NCI-H2196 treated with DMSO at 0.1 percent for 48 hours (cell line): Measurements from ENCODE around the gene SERPINA4.

Source experiments
- DNase-seq: peaks from one replicate; lab custom pipeline; 2025; ENCODE audit not compliant: unreplicated experiment; lab: John Stamatoyannopoulos, UW

Gene SERPINA4

DNA sequence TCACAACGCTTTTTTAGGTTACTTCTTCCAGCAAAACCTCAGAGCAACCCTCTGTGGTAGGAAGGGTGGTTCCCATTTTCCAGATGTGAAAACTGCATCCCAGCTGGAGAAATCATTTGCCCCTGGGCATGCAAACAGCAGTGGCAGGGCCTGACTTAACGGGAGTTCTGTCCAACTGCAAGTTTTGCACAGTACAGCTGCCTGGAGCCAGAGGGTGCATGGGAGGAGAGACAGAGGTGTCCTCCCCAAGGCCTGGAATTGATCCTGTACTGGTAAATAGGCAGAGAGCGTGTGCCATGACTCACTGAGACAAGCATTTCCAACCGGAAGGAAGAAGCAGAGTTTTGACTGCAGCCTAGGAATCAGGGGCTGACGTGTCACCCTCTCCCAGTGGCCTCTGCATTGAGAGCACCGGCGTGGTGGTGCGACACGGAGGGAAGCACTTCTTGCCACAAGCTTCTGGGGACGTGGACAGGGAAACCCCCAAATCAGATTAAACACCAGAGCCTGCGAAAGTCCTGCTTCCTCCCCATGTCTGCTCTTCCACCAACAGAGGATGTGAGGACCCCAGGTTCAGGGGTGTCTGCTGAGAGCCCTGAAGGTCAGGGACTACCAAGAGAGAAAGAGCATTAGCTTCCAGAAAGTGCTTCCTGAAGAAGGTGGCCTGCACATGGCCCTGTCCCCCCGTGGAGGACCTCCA lies 19.0 kb upstream of the SERPINA4 start:
- no peak for DNase-seq

DNA sequence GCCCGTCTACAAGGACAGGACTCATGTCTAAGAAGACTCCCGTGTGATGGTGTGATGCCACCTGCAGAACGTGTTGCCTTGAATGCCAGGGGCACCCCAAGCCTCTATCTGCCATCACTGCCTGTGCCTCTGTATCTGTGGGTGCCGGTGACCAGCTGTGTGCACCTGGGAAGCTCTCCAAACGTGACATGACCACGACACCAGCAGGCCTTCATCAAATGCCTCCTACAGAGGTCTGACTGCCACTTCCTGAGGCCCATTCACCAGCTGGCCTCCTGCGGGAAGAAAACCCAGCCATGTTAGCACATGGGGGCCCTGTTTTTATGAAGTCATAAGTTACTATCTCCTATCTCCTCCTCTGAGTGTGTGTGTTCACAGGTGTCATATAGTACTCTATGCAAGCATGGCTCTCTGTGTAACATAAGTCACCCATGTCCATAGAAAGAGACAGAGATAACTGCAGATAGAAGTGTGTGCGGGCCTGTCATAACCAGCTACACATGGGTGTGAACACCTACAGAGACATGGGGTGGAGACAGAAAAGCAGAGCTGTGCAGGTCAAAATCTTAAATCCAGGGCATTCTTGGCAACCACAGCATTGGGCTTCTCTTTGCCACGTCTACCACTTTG lies 18.3 kb upstream of the SERPINA4 start:
- no peak for DNase-seq

DNA sequence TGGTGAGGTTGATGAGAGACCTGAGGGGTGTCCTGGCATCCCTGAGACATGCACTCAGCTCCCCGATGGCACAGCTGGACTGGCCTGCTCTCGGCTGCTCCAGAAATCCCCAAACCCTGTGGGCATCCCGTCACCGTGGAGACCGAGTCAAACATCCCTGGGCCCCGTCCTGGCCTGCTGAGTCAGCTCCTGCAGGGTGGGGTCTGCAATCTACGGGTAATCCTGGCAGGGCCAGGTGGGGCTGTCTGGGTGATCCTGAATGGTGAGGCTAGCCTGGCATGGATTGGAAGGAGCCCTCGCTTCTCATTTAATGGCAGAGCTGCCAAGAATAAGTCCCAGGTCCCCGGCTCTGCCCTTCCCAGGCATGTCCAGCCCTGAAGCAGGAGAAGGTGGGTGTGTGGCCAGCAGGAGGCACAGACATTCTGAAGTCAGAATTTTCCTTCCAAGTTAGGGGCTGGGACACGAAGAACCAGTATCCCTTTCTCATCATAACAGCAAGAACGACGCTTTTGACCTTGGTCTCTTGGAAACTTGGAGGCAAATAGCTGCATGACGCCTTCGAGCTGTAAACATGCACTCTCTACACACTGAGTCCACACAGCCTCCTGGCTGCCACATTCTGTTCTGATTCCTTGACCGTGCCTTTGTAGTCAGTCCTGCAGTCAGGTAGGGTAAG lies 17.7 kb upstream of the SERPINA4 start:
- DNase-seq = no peak

DNA sequence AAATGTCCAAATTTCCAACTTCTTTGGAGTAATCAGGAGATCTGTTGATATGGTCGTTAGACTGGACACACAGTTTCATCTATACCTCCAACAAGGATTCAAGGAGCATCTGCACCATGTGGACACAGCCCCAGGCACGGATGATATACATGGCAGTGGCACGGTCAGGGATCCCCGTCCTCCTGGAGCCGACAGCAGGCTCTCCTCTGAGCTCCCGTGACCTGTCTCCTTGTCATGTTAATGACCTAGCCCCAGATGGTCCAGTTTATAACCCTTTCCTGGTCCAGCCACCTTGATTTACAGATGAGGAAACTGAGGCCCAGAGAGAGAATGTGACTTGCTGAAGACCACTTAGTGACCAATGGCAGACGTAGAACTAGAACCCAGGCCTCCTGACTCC lies 16.5 kb upstream of the SERPINA4 start:
- no peak for DNase-seq

DNA sequence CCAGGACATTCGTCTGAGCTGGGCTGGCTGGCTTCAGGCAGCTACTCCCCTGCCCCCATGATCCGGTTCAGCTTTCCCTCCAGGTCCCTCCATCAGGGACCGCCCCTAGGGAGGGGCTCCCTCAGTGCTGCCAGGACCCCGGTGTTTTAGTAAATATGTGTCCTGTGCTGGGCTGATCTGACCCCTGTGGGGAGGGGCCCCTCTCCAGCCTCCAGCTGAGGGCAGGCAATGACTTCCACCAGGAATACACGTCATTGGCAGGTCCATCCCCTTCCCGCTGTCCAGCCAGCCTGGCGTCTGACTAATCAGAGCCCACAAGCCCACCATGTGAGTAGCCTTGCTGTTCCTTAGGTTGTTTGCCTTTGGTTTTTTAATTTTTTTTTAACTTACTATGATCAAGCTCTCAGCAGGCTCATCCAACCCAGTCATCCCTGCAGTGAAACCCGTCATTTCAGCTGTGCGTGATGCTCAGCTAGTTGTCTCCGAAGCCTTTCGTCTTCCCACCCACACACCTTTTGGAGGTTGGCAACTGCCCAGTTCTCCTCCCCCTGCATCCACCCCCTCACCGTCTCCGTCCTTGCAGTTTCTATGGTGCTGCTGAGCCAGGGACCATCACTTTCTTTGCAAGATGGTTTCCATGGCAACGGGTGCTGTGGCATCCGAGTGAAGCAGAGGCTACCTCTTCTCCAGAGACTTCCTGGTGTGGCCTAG lies 16.0 kb upstream of the SERPINA4 start:
- no peak for DNase-seq

DNA sequence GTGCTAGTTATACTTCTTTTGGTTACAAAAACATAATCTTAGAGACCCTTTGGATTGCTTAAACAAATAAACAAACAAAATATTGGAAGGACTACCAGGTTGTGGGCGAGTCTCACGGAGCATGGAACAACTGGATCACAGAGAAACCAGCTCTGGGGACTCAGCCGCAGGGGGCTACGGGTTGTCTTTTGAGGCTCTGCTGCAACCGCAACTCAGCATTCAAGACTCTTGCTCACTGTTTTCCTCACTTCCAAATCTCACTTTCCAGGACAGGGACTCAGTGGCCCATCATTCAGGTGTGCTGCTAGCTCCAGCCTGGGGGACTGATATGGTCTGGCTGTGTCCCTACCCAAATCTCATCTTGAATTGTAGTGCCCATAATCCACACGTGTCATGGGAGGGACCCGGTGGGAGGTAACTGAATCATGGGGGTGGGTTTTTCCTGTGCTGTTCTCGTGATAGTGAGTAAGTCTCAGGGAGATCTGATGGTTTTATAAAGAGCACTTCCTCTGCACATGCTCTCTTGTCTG lies 14.0 kb upstream of the SERPINA4 start:
- DNase-seq = no peak

DNA sequence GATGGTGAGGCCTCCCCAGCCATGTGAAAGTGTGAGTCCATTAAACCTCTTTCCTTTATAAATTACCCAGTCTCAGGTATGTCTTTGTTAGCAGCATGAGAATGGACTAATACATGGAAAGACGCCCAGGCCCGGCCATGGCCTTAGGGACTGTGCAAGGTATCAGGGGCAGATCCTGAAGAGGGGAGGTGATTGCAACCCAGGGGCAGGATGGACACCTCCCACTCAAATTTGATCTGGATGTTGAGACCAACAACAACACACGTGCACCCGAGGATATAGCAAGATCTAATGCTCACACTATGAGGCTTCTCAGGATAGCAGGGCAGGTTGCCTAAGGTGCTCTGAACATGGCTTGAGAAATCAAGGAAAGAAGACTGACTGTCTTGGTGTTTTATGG lies 13.5 kb upstream of the SERPINA4 start:
- no peak for DNase-seq

DNA sequence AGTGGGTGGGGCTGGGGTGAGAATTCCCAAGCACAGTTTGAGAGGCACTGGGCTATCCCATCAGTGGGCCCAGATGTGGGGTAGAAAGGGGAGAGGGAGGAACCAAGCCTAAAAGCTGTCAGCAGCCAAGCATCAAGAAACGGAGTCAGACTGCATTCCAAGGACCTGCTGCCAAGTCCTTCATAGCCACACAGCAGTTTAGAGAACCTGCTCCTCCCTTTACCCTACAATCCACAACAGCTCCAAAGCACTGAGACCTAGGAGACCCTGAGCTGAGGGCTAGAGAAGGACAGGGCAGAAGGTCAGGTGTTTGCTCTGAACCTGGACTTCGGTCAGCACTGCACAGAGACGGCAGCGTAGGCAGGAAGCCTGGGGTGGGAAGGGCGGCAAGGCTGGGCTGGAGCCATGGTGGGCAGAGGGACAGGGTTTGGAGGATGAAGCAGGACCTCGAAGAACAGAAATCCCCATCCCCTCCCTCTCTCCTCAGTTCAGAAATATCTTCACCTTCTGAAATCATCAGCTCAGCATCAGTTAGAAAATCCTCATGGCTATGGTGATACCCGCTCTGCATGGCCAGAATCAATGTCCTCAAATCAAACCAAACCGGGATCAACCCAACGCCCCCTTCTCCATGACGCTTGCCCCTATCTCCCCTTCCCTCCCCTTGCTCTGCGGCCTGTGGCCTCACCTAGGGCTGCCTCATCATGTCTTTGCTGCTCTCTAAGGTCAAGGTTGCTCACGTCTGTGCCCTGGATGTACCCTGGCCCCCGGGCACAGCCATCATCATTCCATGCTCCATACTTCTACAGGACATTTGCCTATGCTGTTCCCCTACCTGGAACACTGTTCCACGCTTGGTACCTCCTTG lies 12.9 kb upstream of the SERPINA4 start:
- DNase-seq = no peak

DNA sequence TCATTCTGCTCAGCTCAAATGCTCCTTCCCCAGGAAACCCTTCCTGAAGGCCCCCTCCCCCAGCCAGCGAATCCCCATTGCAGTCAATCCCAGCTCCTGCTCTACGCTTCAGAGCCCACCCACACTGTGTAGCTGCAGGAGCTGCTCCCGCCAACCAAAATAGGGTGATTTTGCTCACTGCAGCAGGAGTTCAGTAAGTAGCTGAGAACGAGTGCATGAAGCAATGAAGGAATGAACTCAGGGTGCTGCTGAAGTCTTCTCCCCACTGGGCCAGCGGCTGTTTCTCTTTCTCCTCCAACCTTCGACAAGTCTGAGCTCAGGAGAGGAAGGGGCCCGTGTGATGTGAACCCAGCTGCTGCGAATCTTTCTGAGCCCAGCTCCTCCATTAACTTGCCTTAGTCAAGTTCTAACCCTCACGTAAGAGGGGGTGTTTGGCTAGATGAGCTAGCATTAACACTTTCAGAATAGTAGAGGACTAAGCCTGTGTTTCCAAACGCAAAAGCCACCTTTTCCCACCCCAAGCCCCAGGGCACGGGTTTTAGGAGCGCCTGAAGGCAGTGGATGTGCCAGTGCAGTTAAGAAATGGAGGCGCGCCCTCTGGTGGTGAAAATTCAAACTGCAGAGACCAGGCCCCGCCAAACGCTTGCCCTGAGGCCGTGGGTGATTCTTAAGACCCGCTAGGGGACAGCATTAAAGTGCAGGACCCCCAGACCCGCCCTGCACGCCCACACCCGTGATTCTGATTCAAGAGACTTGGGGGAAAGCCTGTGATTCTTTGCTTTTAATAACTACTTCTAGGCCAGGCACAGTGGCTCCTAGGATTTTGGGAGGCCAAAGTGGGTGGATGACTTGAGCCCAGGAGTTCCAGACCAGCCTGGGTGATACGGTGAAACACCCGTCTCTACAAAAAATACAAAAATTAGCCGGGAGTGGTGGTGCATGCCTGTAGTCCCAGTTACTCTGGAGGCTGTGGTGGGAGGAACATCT lies 11.9 kb upstream of the SERPINA4 start:
- no peak for DNase-seq

DNA sequence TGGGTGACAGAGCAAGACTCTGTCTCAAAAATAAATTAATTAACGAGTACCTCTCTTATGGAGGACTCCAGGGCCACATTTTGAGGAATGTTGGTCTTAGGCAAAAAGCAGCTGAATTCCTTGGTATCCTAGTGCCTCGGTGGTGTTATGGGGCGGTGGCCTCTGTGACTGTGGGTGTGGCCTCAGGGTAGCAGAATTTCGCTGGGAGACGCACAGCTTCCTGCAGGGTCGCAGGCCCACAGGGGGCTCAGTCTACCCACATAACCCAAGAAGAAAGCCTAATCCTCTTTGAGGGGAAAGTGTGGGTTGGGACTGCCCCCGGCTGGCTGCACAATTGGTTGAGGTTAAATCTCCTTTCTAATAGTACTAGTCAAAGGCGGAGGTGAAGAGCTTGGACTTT lies 11.2 kb upstream of the SERPINA4 start:
- no peak for DNase-seq

DNA sequence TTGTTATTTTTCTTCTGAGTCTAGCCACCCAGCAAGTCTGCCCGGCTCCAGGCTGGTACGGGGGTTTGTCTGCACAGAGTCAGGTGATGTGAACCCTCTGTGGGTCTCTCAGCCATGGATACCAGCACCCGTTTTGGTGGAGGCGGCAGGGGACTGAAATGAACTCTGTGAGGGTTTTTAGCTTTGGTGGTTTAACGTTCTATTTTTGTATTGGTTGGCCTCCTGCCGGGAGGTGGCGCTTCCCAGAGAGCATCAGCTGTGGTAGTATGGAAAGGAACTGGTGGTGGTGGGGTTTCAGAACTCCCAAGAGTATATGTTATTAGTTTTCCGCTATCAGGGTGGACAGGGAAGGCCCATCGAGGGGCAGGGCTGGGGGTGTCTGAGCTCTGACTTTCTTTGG lies 5.3 kb upstream of the SERPINA4 start:
- no peak for DNase-seq

DNA sequence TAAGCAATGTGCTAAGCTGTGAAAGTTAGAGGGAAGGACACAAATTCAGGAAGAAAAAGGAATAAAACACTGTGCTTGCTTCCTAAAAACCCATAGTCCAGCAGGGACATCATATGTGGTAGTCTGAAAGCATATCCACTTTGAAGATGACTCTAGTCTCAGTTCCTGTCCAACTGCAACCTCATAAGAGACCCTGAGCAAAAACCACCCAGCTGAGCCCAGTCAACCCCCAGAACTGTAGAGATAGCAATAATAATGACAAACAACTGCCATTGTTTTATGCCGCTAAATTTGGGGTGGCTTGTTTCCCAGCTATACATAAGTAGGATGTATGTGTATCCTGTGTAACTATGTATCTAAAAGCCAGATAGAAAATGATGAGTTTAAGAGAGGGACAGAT lies 3.9 kb upstream of the SERPINA4 start:
- no peak for DNase-seq

DNA sequence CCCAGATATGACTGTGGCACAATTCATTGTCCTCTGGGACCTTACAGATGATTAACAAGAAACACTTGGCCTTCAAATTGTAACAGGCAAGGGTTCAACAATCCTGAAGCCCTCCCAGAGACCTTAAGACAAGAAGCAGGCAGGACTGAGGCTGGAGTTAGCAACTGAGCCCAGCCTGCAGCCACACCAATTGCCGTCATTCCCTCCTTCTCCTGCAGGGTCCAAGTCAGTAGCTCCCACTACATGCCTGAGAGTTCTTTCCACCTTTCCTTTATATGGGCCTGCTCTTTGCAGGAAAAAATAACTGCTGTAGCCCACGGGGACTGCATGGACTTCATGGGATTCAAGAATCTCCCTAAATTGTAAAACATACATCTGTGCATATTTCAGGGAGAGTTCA lies 2.4 kb upstream of the SERPINA4 start:
- no peak for DNase-seq

DNA sequence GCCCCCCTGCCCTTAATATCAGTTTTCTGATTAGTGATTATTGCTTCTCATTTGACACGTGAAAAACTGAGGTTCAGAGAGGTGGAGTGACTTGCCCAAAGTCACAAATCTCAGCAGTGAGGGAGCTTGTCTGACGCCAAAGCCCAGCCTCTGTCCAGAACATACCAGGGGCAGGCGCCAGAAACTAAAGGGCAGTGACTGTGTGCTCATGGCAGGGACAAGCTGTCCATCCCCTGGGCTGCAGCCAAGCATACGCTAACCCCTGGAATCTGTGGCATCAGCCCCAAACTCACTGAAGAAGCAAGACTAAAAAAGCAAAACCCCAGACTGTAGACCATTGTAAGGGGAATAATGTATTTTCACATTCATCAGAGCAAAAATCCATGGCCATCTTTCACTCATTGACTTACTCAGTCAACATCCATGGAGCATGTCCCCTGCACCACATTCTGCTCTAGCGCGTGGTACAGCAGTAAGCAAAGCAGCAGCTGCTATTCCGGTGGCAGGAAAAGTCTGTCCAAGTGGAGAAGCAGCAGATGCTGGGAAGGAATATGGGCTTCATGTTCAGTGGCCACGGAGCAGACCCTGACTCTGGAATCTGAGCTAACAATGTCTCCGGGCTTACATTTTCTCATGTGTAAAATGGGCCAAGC lies 1.5 kb upstream of the SERPINA4 start:
- DNase-seq = no peak

DNA sequence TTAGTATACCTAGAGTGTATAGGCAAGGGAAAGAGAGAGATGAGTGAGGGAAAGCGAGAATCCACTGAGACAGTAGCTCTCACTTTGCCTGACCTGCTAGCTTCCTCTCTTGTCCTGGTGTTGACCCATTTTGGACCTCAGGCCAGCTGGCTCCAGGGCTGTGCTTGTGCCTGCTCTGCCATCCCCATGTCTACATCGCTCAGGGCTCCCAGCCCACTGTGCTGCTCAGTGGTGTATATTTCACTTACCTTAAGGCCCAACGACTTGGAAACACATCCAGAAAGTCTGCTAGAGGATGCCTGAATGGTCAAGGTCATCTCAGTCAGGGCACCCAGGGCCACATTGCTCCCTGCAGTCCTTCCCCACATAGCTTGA lies 964 bp upstream of the SERPINA4 start:
- no peak for DNase-seq

DNA sequence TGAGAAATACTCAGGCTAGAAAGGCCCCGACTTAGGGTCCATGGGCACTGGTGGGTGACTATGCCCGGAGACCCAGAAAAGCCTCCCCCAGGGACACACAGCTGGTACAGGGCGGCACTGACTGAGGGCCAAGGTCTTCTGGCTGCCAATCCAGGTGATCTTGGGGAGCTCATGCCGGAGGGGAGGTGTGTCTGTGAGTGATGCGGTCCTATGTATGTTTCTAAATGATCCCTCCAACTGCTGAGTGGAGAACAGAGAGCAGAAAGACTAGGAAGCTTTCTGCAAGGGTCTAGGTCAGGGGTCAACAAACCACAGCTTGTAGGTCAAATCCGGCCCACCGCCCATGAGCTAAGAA lies 391 bp downstream of the SERPINA4 start:
- DNase-seq = no peak

DNA sequence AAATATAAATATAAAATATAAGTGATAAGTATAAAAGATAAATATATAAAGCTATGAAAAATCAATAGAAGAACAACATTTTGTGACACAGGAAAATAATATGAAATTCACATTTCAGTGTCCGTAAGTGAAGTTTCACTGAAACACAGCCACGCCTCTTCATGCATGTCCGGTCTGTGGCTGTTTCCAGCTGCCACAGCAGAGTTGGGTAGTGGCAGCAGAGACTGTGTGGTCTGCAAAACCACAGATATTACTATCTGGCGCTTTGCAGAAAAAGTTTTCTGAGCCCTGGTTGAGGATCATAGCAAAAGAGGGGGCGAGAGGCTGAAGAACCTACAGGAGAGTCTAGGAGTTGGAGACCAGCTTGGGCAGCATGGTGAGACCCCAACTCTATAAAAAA lies 780 bp downstream of the SERPINA4 start:
- DNase-seq = no peak

DNA sequence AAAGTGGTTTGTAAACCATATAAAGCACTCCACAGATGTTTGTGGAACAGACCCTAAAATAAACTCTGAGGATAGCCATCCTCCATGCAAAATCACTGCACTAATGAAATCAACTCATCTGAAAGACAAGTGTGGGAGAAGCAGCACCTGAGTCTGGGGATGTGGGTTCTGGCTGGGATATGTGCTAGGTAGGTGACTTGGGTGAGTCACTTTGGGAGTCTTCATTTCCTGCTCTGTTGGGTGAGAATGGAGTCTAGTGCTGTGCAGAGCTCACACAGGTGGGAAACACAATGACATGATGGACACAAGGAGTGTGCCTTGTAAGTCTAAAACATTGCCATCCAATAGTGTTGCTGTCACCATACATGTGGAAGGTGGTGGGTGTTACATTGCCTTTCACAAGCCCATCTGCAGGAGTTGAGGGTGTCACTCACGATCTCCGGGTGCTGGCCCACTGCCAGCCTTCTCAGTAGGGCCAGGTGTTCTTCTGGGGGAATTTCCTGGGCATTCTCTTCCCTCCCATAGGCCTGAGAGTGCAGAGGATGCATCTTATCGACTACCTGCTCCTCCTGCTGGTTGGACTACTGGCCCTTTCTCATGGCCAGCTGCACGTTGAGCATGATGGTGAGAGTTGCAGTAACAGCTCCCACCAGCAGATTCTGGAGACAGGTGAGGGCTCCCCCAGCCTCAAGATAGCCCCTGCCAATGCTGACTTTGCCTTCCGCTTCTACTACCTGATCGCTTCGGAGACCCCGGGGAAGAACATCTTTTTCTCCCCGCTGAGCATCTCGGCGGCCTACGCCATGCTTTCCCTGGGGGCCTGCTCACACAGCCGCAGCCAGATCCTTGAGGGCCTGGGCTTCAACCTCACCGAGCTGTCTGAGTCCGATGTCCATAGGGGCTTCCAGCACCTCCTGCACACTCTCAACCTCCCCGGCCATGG lies 2.0 kb downstream of the SERPINA4 start:
- no peak for DNase-seq
